Neural cell (in vitro differentiated cells): Measurements from ENCODE around the gene APOM. TPM values are rescaled to one million over a fixed set of nuclear protein-coding genes. Genes with fewer than 3 reads are reported as not detected.

Source experiments
- H2AFZ ChIP-seq: fragments of 200-600, 300-800 bp; sonication (generic), shearing (Covaris generic); 2 replicates; pipeline ENCODE4 v1.6.0; 2014; ENCODE audit warnings: low read depth, mild to moderate bottlenecking, antibody characterized with exemption, low read length, moderate library complexity
- H3F3A ChIP-seq: fragments of 200-600 bp; shearing (Covaris generic); 2 replicates; pipeline ENCODE4 v1.6.1; 2016; ENCODE audit warnings: mild to moderate bottlenecking, moderate library complexity, mixed read lengths, antibody characterized with exemption, low read length; ENCODE audit not compliant: insufficient read depth, poor library complexity, severe bottlenecking
- H3K27ac ChIP-seq: fragments of 200-600, 300-800 bp; sonication (generic), shearing (Covaris generic); 2 replicates; pipeline ENCODE4 v1.5.1; 2014; ENCODE audit warnings: mild to moderate bottlenecking, low read length, moderate library complexity
- H3K27me3 ChIP-seq: fragments of 300-800, 200-600 bp; sonication (generic), shearing (Covaris generic); 2 replicates; pipeline ENCODE4 v1.6.0; 2014; ENCODE audit warnings: mild to moderate bottlenecking, low read depth, low read length, moderate library complexity; ENCODE audit not compliant: insufficient read depth
- H3K36me3 ChIP-seq: fragments of 300-800, 200-600 bp; sonication (generic), shearing (Covaris generic); 2 replicates; pipeline ENCODE4 v1.5.1; 2014; ENCODE audit warnings: mild to moderate bottlenecking, antibody characterized with exemption, low read length, moderate library complexity; ENCODE audit not compliant: insufficient read depth
- H3K4me2 ChIP-seq: fragments of 300-800, 200-600 bp; sonication (generic), shearing (Covaris generic); 2 replicates; pipeline ENCODE4 v1.6.0; 2014; ENCODE audit warnings: mild to moderate bottlenecking, low read length
- H3K4me3 ChIP-seq: fragments of 300-800, 200-600 bp; sonication (generic), shearing (Covaris generic); 2 replicates; pipeline ENCODE4 v1.5.1; 2014; ENCODE audit warnings: mild to moderate bottlenecking, low read length, moderate library complexity
- H3K79me2 ChIP-seq: fragments of 200-600 bp; shearing (Covaris generic); replicated peaks from 2 replicates; pipeline ENCODE4 v1.6.0; 2014; ENCODE audit warnings: mild to moderate bottlenecking, low read length, moderate library complexity; ENCODE audit not compliant: insufficient read depth
- H3K9ac ChIP-seq: fragments of 300-800, 200-600 bp; sonication (generic), shearing (Covaris generic); 2 replicates; pipeline ENCODE4 v1.6.1; 2016; ENCODE audit warnings: mild to moderate bottlenecking, low read length, mixed read lengths
- H3K9me2 ChIP-seq: fragments of 200-600 bp; shearing (Covaris generic); 2 replicates; pipeline ENCODE4 v1.6.1; 2016; ENCODE audit warnings: mild to moderate bottlenecking, low read length, mixed read lengths; ENCODE audit not compliant: insufficient read depth
- H3K9me3 ChIP-seq: fragments of 200-600, 300-800 bp; sonication (generic), shearing (Covaris generic); 2 replicates; pipeline ENCODE4 v1.6.1; 2016; ENCODE audit warnings: mild to moderate bottlenecking, mixed run types, low read length, moderate library complexity, mixed read lengths
- H4K20me1 ChIP-seq: fragments of 200-600 bp; shearing (Covaris generic); 2 replicates; pipeline ENCODE4 v1.6.1; 2016; ENCODE audit warnings: mild to moderate bottlenecking, mixed run types; ENCODE audit not compliant: insufficient read depth
- CTCF ChIP-seq: fragments of 450-650 bp; IDR thresholded peaks from 2 replicates; pipeline ENCODE4 v1.5.1; 2014; ENCODE audit warnings: antibody characterized with exemption, mild to moderate bottlenecking, moderate library complexity; ENCODE audit not compliant: poor library complexity, severe bottlenecking
- EP300 ChIP-seq: fragments of 450-650 bp; conservative IDR thresholded peaks from 2 replicates; pipeline ENCODE4 v1.6.1; 2014; ENCODE audit warnings: antibody characterized with exemption, mild to moderate bottlenecking, moderate library complexity; ENCODE audit not compliant: poor library complexity, severe bottlenecking
- EZH2 ChIP-seq: fragments of 200-600, 300-800 bp; shearing (Covaris generic), sonication (generic); IDR thresholded peaks from 2 replicates; pipeline ENCODE4 v1.6.1; 2014; ENCODE audit warnings: antibody characterized with exemption, low read length, borderline replicate concordance, mild to moderate bottlenecking; ENCODE audit not compliant: insufficient read depth, poor library complexity, severe bottlenecking
- MXI1 ChIP-seq: fragments of 450-650 bp; conservative IDR thresholded peaks from 2 replicates; pipeline ENCODE4 v1.6.1; 2014; ENCODE audit warnings: antibody characterized with exemption, mild to moderate bottlenecking; ENCODE audit not compliant: poor library complexity, severe bottlenecking
- POLR2AphosphoS5 ChIP-seq: IDR thresholded peaks from 2 replicates; pipeline ENCODE4 v1.6.1; 2012
- RAD21 ChIP-seq: fragments of 450-650 bp; conservative IDR thresholded peaks from 2 replicates; pipeline ENCODE4 v1.6.1; 2014; ENCODE audit warnings: antibody characterized with exemption, mild to moderate bottlenecking, moderate library complexity
- REST ChIP-seq: IDR thresholded peaks from 2 replicates; pipeline ENCODE4 v1.6.1; 2012; ENCODE audit warnings: borderline replicate concordance
- SMC3 ChIP-seq: fragments of 450-650 bp; conservative IDR thresholded peaks from 2 replicates; pipeline ENCODE4 v1.6.1; 2014; ENCODE audit warnings: antibody characterized with exemption, mild to moderate bottlenecking, moderate library complexity; ENCODE audit not compliant: poor library complexity
- TAF1 ChIP-seq: IDR thresholded peaks from 2 replicates; pipeline ENCODE4 v1.6.1; 2012; ENCODE audit warnings: low read depth
- polyA plus RNA-seq: library from polyadenylated mRNA; depleted of rRNA; stranded (reverse); fragments of >200 nt; gene quantifications from 2 replicates; pipeline ENCODE4 v1.2.3, GENCODE V29; 2014

Gene APOM
- polyA plus RNA-seq, 1 donor from 2014 or later, result 4.4 TPM

GRCh38 chr6:31609519-31610406 is 45.9 kb upstream of the APOM start:
- no peak overlapping the region for H3K4me3 ChIP-seq
- H3K79me2 ChIP-seq, result no peaks in the 10 kb centered on the region
- no peaks in the 10 kb centered on the region for H3K27me3 ChIP-seq
- no peak overlapping the region for H2AFZ ChIP-seq
- no peak overlapping the region for H3K9ac ChIP-seq
- H3K27ac ChIP-seq, result no peak overlapping the region
- no peak overlapping the region for H3K4me2 ChIP-seq
- H3K9me3 ChIP-seq, result no peaks in the 10 kb centered on the region
- H3K36me3 ChIP-seq, result no peaks in the 10 kb centered on the region
- no peaks in the 10 kb centered on the region for H4K20me1 ChIP-seq
- no peaks in the 10 kb centered on the region for H3K9me2 ChIP-seq
- no peaks in the 10 kb centered on the region for H3F3A ChIP-seq
- TF ChIP-seq RAD21, result no peak
- no peak for TF ChIP-seq SMC3
- TF ChIP-seq REST, result no peak
- TF ChIP-seq EZH2, result no peak
- TF ChIP-seq TAF1, result no peak
- TF ChIP-seq POLR2AphosphoS5, result no peak
- TF ChIP-seq CTCF, result no peak
- no peak for TF ChIP-seq EP300
- no peak for TF ChIP-seq MXI1

GRCh38 chr6:31610968-31611367 is 44.7 kb upstream of the APOM start:
- no peak overlapping the region for H3K27ac ChIP-seq
- H3K4me2 ChIP-seq, result no peak overlapping the region
- no peak overlapping the region for H3K4me3 ChIP-seq
- H3K79me2 ChIP-seq, result no peaks in the 10 kb centered on the region
- no peaks in the 10 kb centered on the region for H3K36me3 ChIP-seq
- no peak overlapping the region for H3K9ac ChIP-seq
- no peaks in the 10 kb centered on the region for H3F3A ChIP-seq
- TF ChIP-seq RAD21 (no peak), SMC3 (no peak)
- H3K27me3 ChIP-seq, result no peaks in the 10 kb centered on the region
- no peaks in the 10 kb centered on the region for H4K20me1 ChIP-seq
- H2AFZ ChIP-seq, result no peak overlapping the region
- H3K9me3 ChIP-seq, result no peaks in the 10 kb centered on the region
- H3K9me2 ChIP-seq, result no peaks in the 10 kb centered on the region
